ENCODE results near the gene PLEK2.
A peak's percentile ranks its signal among the peaks of the same experiment; 100 is the strongest.

The PLEK2 gene

DNA sequence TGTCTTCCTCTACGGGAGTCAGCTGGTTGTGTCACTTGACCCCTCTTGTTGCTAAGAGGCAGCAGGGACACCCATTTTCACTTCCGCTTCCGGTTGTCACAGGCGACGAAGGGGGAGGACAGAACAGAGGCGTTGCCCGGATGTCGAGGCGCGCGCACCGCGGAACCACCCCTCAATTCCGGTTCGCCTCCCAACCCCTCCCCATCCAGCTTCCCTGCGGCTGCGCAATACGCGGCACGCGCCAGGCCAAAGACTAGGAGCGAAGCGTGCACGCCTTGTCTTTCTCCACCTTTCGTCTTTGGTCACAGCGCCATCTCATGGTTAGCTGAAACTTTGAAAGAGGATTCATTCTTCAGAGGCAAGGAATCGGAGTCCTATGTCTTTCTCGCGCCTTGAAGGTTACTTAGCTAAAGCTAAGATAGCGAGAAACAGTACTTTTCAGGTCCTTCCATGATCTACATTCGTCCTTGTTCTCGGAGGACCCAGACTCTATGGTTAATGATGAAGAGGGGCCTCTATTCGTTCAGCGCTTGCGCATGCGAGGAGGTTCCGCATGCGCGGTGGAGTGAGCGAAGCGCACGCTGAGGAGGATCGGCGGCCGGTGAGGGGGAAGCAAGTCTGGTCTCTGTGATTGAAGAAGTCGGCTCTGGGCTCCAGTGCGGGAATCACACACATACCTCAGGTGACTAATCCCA is 52.0 kb downstream of the PLEK2 start, which contains the start of the genes ATP6V1D and EIF2S1:
TSS of gene ATP6V1D (minus strand) at position 30 of the 695 bp plus-strand sequence. CDS start 106 bp downstream, outside the sequence.
TSS of gene EIF2S1 (plus strand) at position 554 of the 695 bp plus-strand sequence. CDS start 4,440 bp downstream, outside the sequence.
- CTCF ChIA-PET, result interaction anchor here (0.7 to 5.3 kb wide), 48 partner anchors 8 to 735 kb away, joined by 3 to 58 read pairs (median 4); no protein-coding TSS in a partner anchor
- POLR2A ChIA-PET, result interaction anchor here (0.6 to 1.3 kb wide), 4 partner anchors 10 to 735 kb away, joined by 3 to 4 read pairs (median 3); no protein-coding TSS in a partner anchor
- DNase-seq (ENCODE audit: low read depth, low spot score), result peak; percentile 96
- TF ChIP-seq, protein P1, sequence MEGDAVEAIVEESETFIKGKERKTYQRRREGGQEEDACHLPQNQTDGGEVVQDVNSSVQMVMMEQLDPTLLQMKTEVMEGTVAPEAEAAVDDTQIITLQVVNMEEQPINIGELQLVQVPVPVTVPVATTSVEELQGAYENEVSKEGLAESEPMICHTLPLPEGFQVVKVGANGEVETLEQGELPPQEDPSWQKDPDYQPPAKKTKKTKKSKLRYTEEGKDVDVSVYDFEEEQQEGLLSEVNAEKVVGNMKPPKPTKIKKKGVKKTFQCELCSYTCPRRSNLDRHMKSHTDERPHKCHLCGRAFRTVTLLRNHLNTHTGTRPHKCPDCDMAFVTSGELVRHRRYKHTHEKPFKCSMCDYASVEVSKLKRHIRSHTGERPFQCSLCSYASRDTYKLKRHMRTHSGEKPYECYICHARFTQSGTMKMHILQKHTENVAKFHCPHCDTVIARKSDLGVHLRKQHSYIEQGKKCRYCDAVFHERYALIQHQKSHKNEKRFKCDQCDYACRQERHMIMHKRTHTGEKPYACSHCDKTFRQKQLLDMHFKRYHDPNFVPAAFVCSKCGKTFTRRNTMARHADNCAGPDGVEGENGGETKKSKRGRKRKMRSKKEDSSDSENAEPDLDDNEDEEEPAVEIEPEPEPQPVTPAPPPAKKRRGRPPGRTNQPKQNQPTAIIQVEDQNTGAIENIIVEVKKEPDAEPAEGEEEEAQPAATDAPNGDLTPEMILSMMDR (IDR thresholded peaks at IDR 0.05; ENCODE audit: insufficient read depth, low read length, missing control alignments), result peak; percentile 79
- peak within 1 kb of the TSS; percentile 97 for H3K4me3 ChIP-seq (ENCODE audit: low read depth, low read length)

DNA sequence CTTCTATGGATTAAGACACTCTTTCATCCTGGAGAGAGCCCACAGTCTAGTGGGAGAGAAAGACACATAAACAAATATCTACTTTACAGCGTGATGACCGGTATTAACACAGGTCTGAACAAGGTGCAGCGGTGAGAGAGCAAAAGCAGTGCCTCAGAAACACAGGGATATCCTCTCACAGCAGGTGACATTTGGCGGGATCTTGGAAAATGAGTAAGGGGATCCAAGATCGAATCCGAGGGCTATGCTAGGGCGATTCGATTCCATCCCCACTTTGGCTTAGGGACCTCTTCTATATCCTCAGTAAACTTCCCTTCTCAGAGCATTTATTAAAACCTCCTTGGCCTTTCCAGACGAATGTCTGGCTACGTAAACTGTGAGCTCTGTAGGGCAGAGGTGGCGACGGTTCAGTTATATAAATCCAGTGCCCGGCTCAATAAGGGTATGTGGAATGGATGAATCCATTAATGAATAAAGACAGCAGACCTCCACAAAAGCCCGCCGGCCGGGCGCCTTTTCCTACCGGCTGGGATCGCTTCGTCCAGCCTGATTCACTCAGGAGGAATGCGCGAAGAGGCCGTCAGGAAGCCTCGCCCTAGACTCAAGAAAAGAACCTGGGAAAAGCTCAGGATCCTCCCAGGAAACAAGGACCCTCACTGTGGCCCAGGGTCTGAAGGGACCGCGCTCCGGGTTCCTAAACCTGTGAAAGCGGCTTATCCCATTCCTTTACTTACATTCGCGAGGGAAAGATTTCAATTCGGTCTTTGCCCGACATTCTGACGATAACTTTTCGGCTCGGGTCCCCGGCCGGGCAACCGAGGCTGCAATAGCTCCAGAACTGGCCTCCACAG is 52.8 kb downstream of the PLEK2 start:
- ChIA-PET CTCF (interaction anchor here (0.7 to 5.3 kb wide), 47 partner anchors 8 to 734 kb away, joined by 3 to 58 read pairs (median 4); no protein-coding TSS in a partner anchor), POLR2A (interaction anchor here (0.6 to 1.3 kb wide), 4 partner anchors 10 to 735 kb away, joined by 3 to 4 read pairs (median 3); no protein-coding TSS in a partner anchor)
- peak overlapping the region; percentile 84 for H3K4me3 ChIP-seq (ENCODE audit: low read depth, low read length)
- no peak for DNase-seq (ENCODE audit: low read depth, low spot score)
- TF ChIP-seq, protein P1 (IDR thresholded peaks at IDR 0.05; ENCODE audit: insufficient read depth, low read length, missing control alignments), result no peak

DNA sequence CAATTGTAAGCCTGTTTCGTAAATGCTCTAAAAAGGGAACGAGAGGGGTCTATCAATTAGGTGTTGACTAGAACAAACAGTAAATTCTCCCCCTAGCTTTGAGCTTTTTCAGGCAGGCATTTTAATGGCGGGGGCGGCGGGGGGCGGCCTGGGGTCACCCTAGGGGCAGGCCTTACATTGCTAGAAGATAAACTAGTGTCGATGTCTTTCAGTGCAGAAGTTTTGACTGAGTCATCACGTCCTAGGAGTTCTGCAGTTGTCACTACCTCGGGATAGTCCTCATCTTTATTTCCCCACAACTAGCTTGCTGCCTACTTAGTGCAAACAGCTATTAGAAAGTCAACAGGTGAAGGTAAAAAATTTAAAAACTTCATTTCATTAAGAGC is 54.0 kb downstream of the PLEK2 start:
- CTCF ChIA-PET, result interaction anchor here (2.3 to 5.3 kb wide), 2 partner anchors 27 to 192 kb away, joined by 9 to 58 read pairs; no protein-coding TSS in a partner anchor
- TF ChIP-seq, protein P1 (IDR thresholded peaks at IDR 0.05; ENCODE audit: insufficient read depth, low read length, missing control alignments), result no peak
- no peak for DNase-seq (ENCODE audit: low read depth, low spot score)
- POLR2A ChIA-PET, result no interaction called here
- peak overlapping the region; percentile 10 for H3K4me3 ChIP-seq (ENCODE audit: low read depth, low read length)

DNA sequence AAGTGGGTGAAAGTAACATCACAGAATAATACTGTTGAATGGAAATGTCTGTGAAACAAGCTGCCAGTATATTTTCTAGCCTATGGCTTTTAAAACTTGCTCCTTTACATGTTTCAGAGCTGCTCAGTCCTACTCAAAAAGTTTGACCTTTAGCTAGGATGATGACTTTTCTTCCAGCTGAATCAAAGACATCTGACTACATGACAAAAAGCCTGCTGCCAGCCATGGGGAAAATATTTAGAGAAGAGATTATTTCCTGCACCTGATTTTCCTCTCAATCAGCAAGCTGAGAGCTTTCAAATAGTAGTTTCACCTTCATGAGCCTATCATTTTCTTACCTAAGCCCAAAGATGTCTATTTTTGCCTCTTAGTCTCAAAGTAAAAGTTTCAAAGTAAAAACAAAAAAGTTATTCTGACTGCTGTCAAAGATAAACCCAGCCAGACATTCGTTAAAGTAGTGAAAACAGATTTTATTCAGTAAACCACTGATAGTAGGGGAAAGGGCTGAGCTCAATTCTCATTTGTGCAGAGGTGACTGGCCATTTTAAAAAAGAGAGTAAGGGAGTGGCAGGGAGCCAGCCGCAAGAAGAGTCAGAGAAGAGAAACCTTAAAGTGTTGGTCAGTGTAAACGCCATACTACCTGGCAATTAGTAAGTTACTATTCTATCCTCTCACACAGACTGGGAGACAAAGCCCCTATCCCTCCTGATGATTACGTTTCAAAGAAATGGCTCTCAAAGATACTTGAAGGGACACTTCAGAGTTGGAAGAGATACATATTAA is 54.6 kb downstream of the PLEK2 start:
- ChIA-PET POLR2A (interaction anchor here (0.6 kb wide), 1 partner anchor 49 kb away, joined by 3 read pairs; no protein-coding TSS in a partner anchor), CTCF (interaction anchor here (1.0 to 5.3 kb wide), 3 partner anchors 21 to 191 kb away, joined by 5 to 58 read pairs (median 9); no protein-coding TSS in a partner anchor)
- TF ChIP-seq, protein P1 (IDR thresholded peaks at IDR 0.05; ENCODE audit: insufficient read depth, low read length, missing control alignments), result no peak
- no peak for DNase-seq (ENCODE audit: low read depth, low spot score)
- peak overlapping the region; percentile 10; the same call in 1 of the 2 replicates for H3K4me3 ChIP-seq (ENCODE audit: low read depth, low read length)

DNA sequence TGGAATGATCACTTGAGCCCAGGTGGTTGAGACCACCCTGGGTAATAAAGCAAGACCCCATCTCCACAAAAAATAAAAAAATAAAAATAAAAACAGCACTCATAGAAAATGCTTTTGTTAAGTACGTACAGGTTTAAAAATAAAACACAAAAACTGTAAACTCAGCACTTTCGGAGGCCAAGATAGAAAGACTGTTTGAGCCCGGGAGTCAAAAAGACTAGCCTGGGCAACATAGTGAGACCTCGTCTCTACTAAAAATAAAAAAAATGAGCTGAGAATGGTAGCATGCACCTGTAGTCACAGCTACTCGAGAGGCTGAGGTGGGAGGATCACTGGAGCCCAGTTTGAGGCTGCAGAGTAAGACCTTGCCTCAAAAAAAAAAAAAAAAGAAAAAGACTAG is 59.9 kb downstream of the PLEK2 start:
- POLR2A ChIA-PET, result no interaction called here
- TF ChIP-seq, protein P1 (IDR thresholded peaks at IDR 0.05; ENCODE audit: insufficient read depth, low read length, missing control alignments), result no peak
- DNase-seq (ENCODE audit: low read depth, low spot score), result no peak
- CTCF ChIA-PET, result interaction anchor here (2.3 kb wide), 1 partner anchor 8 kb away, joined by 16 read pairs; the partner anchor contains the start of genes ATP6V1D and EIF2S1
- no peak overlapping the region for H3K4me3 ChIP-seq (ENCODE audit: low read depth, low read length)

All from AG04449 (cell line).